Progenitor cell of endocrine pancreas (in vitro differentiated cells): ENCODE measurements around the gene MRPL20. TPM values are rescaled to one million over a fixed set of nuclear protein-coding genes. Genes with fewer than 3 reads are reported as not detected.

ENCODE experiments used
- DNase-seq: peaks from one replicate; pipeline ENCODE4 v3.0.0; 2021; ENCODE audit warnings: low spot score; ENCODE audit not compliant: unreplicated experiment
- H3K27ac Mint-ChIP-seq: 2 replicates; pipeline ENCODE4 v1.8.0; 2021; ENCODE audit warnings: mild to moderate bottlenecking, moderate library complexity, mixed read lengths
- H3K27me3 Mint-ChIP-seq: 2 replicates; pipeline ENCODE4 v1.8.0; 2021; ENCODE audit warnings: mixed read lengths
- H3K36me3 Mint-ChIP-seq: 2 replicates; pipeline ENCODE4 v1.8.0; 2022; ENCODE audit warnings: mixed read lengths; ENCODE audit not compliant: insufficient read depth
- H3K4me1 Mint-ChIP-seq: 2 replicates; pipeline ENCODE4 v1.8.0; 2021; ENCODE audit warnings: low read depth, mixed read lengths
- H3K4me3 Mint-ChIP-seq: 2 replicates; pipeline ENCODE4 v1.8.0; 2021; ENCODE audit warnings: low read depth, mild to moderate bottlenecking, moderate library complexity, mixed read lengths
- H3K9me3 Mint-ChIP-seq: 2 replicates; pipeline ENCODE4 v1.8.0; 2021; ENCODE audit warnings: low read depth, mixed read lengths
- CTCF ChIP-seq: fragments of 200-600 bp; sonication (generic); IDR thresholded peaks from one replicate; pipeline ENCODE4 v1.5.0; 2021; ENCODE audit warnings: antibody characterized with exemption, mild to moderate bottlenecking; ENCODE audit not compliant: unreplicated experiment
- total RNA-seq: library from RNA; stranded (reverse); gene quantifications from 2 replicates; pipeline ENCODE4 v1.2.1, GENCODE V29; 2021

MRPL20 gene
- total RNA-seq, 1 donor from 2014 or later: 109 TPM

DNA sequence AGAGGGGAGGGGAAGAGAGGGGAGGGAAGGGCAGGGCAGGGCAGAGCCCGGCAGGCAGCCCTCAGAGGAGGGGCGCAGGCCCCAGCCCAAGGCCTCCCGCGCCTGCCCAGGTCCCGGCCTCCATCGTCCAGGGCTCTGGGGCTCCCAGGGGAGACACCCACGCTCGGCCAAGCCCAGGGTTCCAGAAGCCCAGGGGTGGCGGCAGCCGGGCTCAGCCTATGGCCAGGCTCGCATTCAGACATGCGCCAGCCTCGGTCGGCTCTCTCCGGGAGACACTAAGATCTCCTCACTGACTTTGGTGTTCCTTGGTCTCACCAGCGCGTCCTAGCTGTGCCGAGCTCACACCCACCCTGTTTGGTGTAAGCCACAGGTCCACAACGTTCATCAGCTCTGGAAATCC is 21.1 kb upstream of the MRPL20 start:
- H3K27me3 Mint-ChIP-seq: peaks cover 6% of the 10 kb centered on the region
- no peak for DNase-seq
- H3K27ac Mint-ChIP-seq: peak overlapping the region; percentile 73

GRCh38 chr1:1427820-1428148 is 20.7 kb upstream of the MRPL20 start:
- peaks cover 14% of the 10 kb centered on the region for H3K4me1 Mint-ChIP-seq
- no peak overlapping the region for H3K27ac Mint-ChIP-seq
- H3K9me3 Mint-ChIP-seq: no peaks in the 10 kb centered on the region
- no peak for DNase-seq
- no peak for TF ChIP-seq CTCF
- H3K4me3 Mint-ChIP-seq: no peak overlapping the region
- peaks cover 6% of the 10 kb centered on the region for H3K27me3 Mint-ChIP-seq
- no peaks in the 10 kb centered on the region for H3K36me3 Mint-ChIP-seq

More for the DNA sequence above, 21.1 kb upstream of the MRPL20 start:
- peaks cover 15% of the 10 kb centered on the region for H3K4me1 Mint-ChIP-seq
- H3K4me3 Mint-ChIP-seq: peak overlapping the region; percentile 57
- no peaks in the 10 kb centered on the region for H3K36me3 Mint-ChIP-seq
- no peaks in the 10 kb centered on the region for H3K9me3 Mint-ChIP-seq
- no peak for TF ChIP-seq CTCF

GRCh38 chr1:1427106-1427819 is 20.2 kb upstream of the MRPL20 start:
- Mint-ChIP-seq H3K4me1 (peaks cover 15% of the 10 kb centered on the region), H3K27me3 (peaks cover 6% of the 10 kb centered on the region), H3K27ac (no peak overlapping the region), H3K36me3 (no peaks in the 10 kb centered on the region), H3K4me3 (no peak overlapping the region), H3K9me3 (no peaks in the 10 kb centered on the region)
- no peak for TF ChIP-seq CTCF
- no peak for DNase-seq

GRCh38 chr1:1426496-1427105 is 19.5 kb upstream of the MRPL20 start:
- Mint-ChIP-seq H3K27ac (no peak overlapping the region), H3K36me3 (no peaks in the 10 kb centered on the region), H3K27me3 (peaks cover 6% of the 10 kb centered on the region), H3K4me1 (peaks cover 15% of the 10 kb centered on the region), H3K9me3 (no peaks in the 10 kb centered on the region), H3K4me3 (peak overlapping the region; percentile 16)
- DNase-seq: no peak
- no peak for TF ChIP-seq CTCF

GRCh38 chr1:1425753-1426495 is 18.8 kb upstream of the MRPL20 start:
- Mint-ChIP-seq H3K4me3 (peak overlapping the region; percentile 16), H3K4me1 (peaks cover 16% of the 10 kb centered on the region), H3K36me3 (no peaks in the 10 kb centered on the region), H3K27me3 (peaks cover 6% of the 10 kb centered on the region), H3K9me3 (no peaks in the 10 kb centered on the region), H3K27ac (no peak overlapping the region)
- DNase-seq: no peak
- no peak for TF ChIP-seq CTCF
